HG03558 (cell line): ENCODE data around the gene GALNT10.

Experiments used
- ATAC-seq: cut with Tn5 transposase; IDR thresholded peaks from one replicate; pipeline ENCODE4 v1.9.1; 2021; ENCODE audit warnings: moderate number of reproducible peaks; ENCODE audit not compliant: unreplicated experiment; ENCODE audit errors: extremely low read depth

GALNT10 gene

GRCh38 chr5:154227090-154227489 is 36.6 kb downstream of the GALNT10 start:
- no peak for ATAC-seq

GRCh38 chr5:154228696-154229095 is 38.2 kb downstream of the GALNT10 start:
- peak; percentile 89 for ATAC-seq

GRCh38 chr5:154230526-154230925 is 40.0 kb downstream of the GALNT10 start:
- ATAC-seq, result no peak

- no peak for ATAC-seq
Observed at GRCh38 chr5:154234551-154234950, 44.0 kb downstream of the GALNT10 start.

- ATAC-seq, result no peak
Observed at GRCh38 chr5:154236011-154236410, 45.5 kb downstream of the GALNT10 start.

GRCh38 chr5:154236536-154237375 is 46.2 kb downstream of the GALNT10 start:
- no peak for ATAC-seq

- no peak for ATAC-seq
Observed at GRCh38 chr5:154237376-154237743, 46.8 kb downstream of the GALNT10 start.

- no peak for ATAC-seq
Observed at GRCh38 chr5:154237946-154238345, 47.4 kb downstream of the GALNT10 start.

- peak; percentile 34 for ATAC-seq
Observed at GRCh38 chr5:154238776-154239481, 48.4 kb downstream of the GALNT10 start.

- no peak for ATAC-seq
Observed at GRCh38 chr5:154240595-154240994, 50.1 kb downstream of the GALNT10 start.

- ATAC-seq, result no peak
Observed at GRCh38 chr5:154241021-154241420, 50.5 kb downstream of the GALNT10 start.

- ATAC-seq, result no peak
Observed at GRCh38 chr5:154242442-154242841, 51.9 kb downstream of the GALNT10 start.

GRCh38 chr5:154242964-154243376 is 52.4 kb downstream of the GALNT10 start:
- ATAC-seq, result no peak

- ATAC-seq, result no peak
Observed at GRCh38 chr5:154243736-154244135, 53.2 kb downstream of the GALNT10 start.

GRCh38 chr5:154244476-154244875 is 53.9 kb downstream of the GALNT10 start:
- no peak for ATAC-seq

GRCh38 chr5:154248691-154249090 is 58.2 kb downstream of the GALNT10 start:
- no peak for ATAC-seq

- no peak for ATAC-seq
Observed at GRCh38 chr5:154249826-154250225, 59.3 kb downstream of the GALNT10 start.

GRCh38 chr5:154251529-154251928 is 61.0 kb downstream of the GALNT10 start:
- no peak for ATAC-seq

GRCh38 chr5:154253807-154254206 is 63.3 kb downstream of the GALNT10 start:
- ATAC-seq, result no peak

- ATAC-seq, result no peak
Observed at GRCh38 chr5:154254896-154255295, 64.4 kb downstream of the GALNT10 start.

GRCh38 chr5:154257046-154257445 is 66.5 kb downstream of the GALNT10 start:
- no peak for ATAC-seq
